Upper lobe of left lung (tissue), 4 donors: Measurements from ENCODE around the gene DEXI.

Source experiments
- POLR2A ChIP-seq, 4 donors: fragments of 450-650 bp; IDR thresholded peaks; one replicate each; pipeline ENCODE4 v1.5.1; 2016 to 2017; ENCODE audit warnings: antibody characterized with exemption in 4 of 4, mild to moderate bottlenecking in 2 of 4
- POLR2AphosphoS5 ChIP-seq, 2 donors: sonication (generic); formaldehyde crosslinking; IDR thresholded peaks; one replicate each; pipeline ENCODE4 v1.5.1; 2017; ENCODE audit warnings: antibody characterized with exemption in 2 of 2
- TF ChIP-seq, protein P1 (sequence below), 6 experiments: fragments of 450-650 bp in 4 of 6; fragments of 200-600 bp in 2 of 6; sonication (generic) in 2 of 6; IDR thresholded peaks; one replicate each; pipeline ENCODE4 v1.5.1; 2016 to 2019; ENCODE audit warnings: antibody characterized with exemption in 6 of 6

DNA sequence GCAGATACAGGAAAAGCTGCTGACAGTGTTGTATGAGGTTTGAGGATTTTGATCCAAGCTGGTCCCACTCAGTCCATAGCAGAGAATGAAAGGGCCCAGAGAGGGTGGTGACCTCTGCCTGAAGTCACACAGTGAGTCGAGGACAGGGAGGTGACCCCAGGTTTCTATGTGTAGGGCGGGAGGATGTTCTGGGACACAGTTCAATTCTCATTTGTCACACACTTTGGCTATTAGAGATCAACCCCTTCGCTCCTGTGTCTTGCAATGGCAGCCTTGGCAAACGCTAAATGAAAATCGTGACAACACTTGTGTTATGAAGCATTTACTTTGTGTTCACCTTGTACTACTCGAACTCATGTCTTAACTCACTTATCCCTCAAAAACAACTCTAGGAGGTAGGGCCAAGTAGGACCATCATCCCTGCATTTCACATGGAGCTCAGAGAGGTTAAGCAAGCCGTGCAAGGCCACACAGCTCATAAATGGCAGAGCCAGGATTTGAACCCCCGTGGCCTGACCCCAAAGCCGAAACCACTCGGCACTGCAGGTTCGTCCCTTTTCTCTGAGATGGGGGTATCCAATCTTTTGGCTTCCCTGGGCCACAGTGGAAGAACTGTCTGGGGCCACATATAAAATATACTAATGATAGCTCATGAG, 10.2 kb downstream of the DEXI start:
- TF ChIP-seq, protein P1, sequence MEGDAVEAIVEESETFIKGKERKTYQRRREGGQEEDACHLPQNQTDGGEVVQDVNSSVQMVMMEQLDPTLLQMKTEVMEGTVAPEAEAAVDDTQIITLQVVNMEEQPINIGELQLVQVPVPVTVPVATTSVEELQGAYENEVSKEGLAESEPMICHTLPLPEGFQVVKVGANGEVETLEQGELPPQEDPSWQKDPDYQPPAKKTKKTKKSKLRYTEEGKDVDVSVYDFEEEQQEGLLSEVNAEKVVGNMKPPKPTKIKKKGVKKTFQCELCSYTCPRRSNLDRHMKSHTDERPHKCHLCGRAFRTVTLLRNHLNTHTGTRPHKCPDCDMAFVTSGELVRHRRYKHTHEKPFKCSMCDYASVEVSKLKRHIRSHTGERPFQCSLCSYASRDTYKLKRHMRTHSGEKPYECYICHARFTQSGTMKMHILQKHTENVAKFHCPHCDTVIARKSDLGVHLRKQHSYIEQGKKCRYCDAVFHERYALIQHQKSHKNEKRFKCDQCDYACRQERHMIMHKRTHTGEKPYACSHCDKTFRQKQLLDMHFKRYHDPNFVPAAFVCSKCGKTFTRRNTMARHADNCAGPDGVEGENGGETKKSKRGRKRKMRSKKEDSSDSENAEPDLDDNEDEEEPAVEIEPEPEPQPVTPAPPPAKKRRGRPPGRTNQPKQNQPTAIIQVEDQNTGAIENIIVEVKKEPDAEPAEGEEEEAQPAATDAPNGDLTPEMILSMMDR (IDR thresholded peaks at IDR 0.05), result no peak
- TF ChIP-seq POLR2A (IDR thresholded peaks at IDR 0.05) (no peak), POLR2AphosphoS5 (IDR thresholded peaks at IDR 0.05) (no peak)
